Stomach smooth muscle (tissue), 2 donors: ENCODE measurements around the gene ANXA10.

ENCODE experiments used
- H3K27ac ChIP-seq: one replicate; pipeline ENCODE4 v1.7.0; 2013; ENCODE audit warnings: mild to moderate bottlenecking, low read length, inconsistent platforms
- H3K27me3 ChIP-seq, 2 donors: one replicate each; pipeline ENCODE4 v1.7.0; 2013; ENCODE audit warnings: low read length in 2 of 2; ENCODE audit not compliant: insufficient read depth in 2 of 2, control insufficient read depth in 1 of 2
- H3K36me3 ChIP-seq, 2 donors: one replicate each; pipeline ENCODE4 v1.7.0; 2013; ENCODE audit warnings: low read length in 2 of 2; ENCODE audit not compliant: control insufficient read depth in 2 of 2, insufficient read depth in 2 of 2
- H3K4me1 ChIP-seq: one replicate; pipeline ENCODE4 v1.7.0; 2013; ENCODE audit warnings: low read length; ENCODE audit not compliant: control insufficient read depth, insufficient read depth
- H3K4me3 ChIP-seq, 2 donors: one replicate each; pipeline ENCODE4 v1.7.0; 2013; ENCODE audit warnings: low read length in 2 of 2
- H3K9ac ChIP-seq, 2 donors: one replicate each; pipeline ENCODE4 v1.7.0; 2013; ENCODE audit warnings: low read length in 2 of 2, mild to moderate bottlenecking in 1 of 2
- H3K9me3 ChIP-seq, 2 donors: one replicate each; pipeline ENCODE4 v1.7.0; 2013; ENCODE audit warnings: low read length in 2 of 2; ENCODE audit not compliant: control insufficient read depth in 2 of 2
- donor health status: healthy.
- donor health status: Pancreatic carcinoma.

Gene ANXA10

GRCh38 chr4:168154546-168155277 is 62.4 kb downstream of the ANXA10 start:
- no peak overlapping the region for H3K4me3 ChIP-seq
- no peak overlapping the region for H3K27ac ChIP-seq
- H3K4me1 ChIP-seq = no peaks in the 10 kb centered on the region
- no peaks in the 10 kb centered on the region for H3K27me3 ChIP-seq
- H3K9me3 ChIP-seq = no peaks in the 10 kb centered on the region
- no peak overlapping the region for H3K9ac ChIP-seq
- no peaks in the 10 kb centered on the region for H3K36me3 ChIP-seq

GRCh38 chr4:168162604-168163003 is 70.3 kb downstream of the ANXA10 start:
- H3K9ac ChIP-seq = no peak overlapping the region
- peaks cover 0 to 4% of the 10 kb centered on the region in 2 donors for H3K9me3 ChIP-seq
- no peaks in the 10 kb centered on the region for H3K4me1 ChIP-seq
- no peak overlapping the region for H3K4me3 ChIP-seq
- H3K36me3 ChIP-seq = no peaks in the 10 kb centered on the region
- no peak overlapping the region for H3K27ac ChIP-seq
- no peaks in the 10 kb centered on the region for H3K27me3 ChIP-seq

- no peak overlapping the region for H3K27ac ChIP-seq
- no peaks in the 10 kb centered on the region for H3K27me3 ChIP-seq
- peaks cover 0 to 4% of the 10 kb centered on the region in 2 donors for H3K9me3 ChIP-seq
- H3K36me3 ChIP-seq = no peaks in the 10 kb centered on the region
- no peak overlapping the region for H3K4me3 ChIP-seq
- H3K9ac ChIP-seq = no peak overlapping the region
- no peaks in the 10 kb centered on the region for H3K4me1 ChIP-seq
Observed at GRCh38 chr4:168163106-168163505, 70.8 kb downstream of the ANXA10 start.

GRCh38 chr4:168164045-168164444 is 71.7 kb downstream of the ANXA10 start:
- H3K27me3 ChIP-seq = no peaks in the 10 kb centered on the region
- H3K4me1 ChIP-seq = no peaks in the 10 kb centered on the region
- no peaks in the 10 kb centered on the region for H3K36me3 ChIP-seq
- no peak overlapping the region for H3K4me3 ChIP-seq
- peaks cover 0 to 4% of the 10 kb centered on the region in 2 donors for H3K9me3 ChIP-seq
- no peak overlapping the region for H3K27ac ChIP-seq
- no peak overlapping the region for H3K9ac ChIP-seq

GRCh38 chr4:168164915-168165548 is 72.7 kb downstream of the ANXA10 start:
- H3K4me3 ChIP-seq = no peak overlapping the region
- no peaks in the 10 kb centered on the region for H3K4me1 ChIP-seq
- H3K9ac ChIP-seq = no peak overlapping the region

GRCh38 chr4:168167714-168168284 is 75.5 kb downstream of the ANXA10 start:
- no peak overlapping the region for H3K27ac ChIP-seq
- no peak overlapping the region for H3K9ac ChIP-seq
- no peaks in the 10 kb centered on the region for H3K9me3 ChIP-seq
- H3K4me3 ChIP-seq = no peak overlapping the region
- H3K27me3 ChIP-seq = no peaks in the 10 kb centered on the region
- H3K4me1 ChIP-seq = no peaks in the 10 kb centered on the region
- H3K36me3 ChIP-seq = no peaks in the 10 kb centered on the region

More at GRCh38 chr4:168164915-168165548, 72.7 kb downstream of the ANXA10 start:
- Histone ChIP-seq H3K27me3 (no peaks in the 10 kb centered on the region), H3K27ac (no peak overlapping the region), H3K9me3 (peaks cover 0 to 2% of the 10 kb centered on the region in 2 donors), H3K36me3 (no peaks in the 10 kb centered on the region)

- Histone ChIP-seq H3K4me3 (no peak overlapping the region), H3K9me3 (no peaks in the 10 kb centered on the region), H3K27me3 (no peaks in the 10 kb centered on the region), H3K36me3 (no peaks in the 10 kb centered on the region), H3K27ac (no peak overlapping the region), H3K4me1 (no peaks in the 10 kb centered on the region), H3K9ac (no peak overlapping the region)
Observed at GRCh38 chr4:168174308-168174707, 82.0 kb downstream of the ANXA10 start.

GRCh38 chr4:168177546-168178149 is 85.3 kb downstream of the ANXA10 start:
- no peak overlapping the region for H3K9ac ChIP-seq
- H3K4me3 ChIP-seq = no peak overlapping the region
- H3K27ac ChIP-seq = no peak overlapping the region
- H3K9me3 ChIP-seq = no peaks in the 10 kb centered on the region
- no peaks in the 10 kb centered on the region for H3K36me3 ChIP-seq
- H3K27me3 ChIP-seq = no peaks in the 10 kb centered on the region
- no peaks in the 10 kb centered on the region for H3K4me1 ChIP-seq

- Histone ChIP-seq H3K4me1 (no peaks in the 10 kb centered on the region), H3K9ac (no peak overlapping the region), H3K9me3 (no peaks in the 10 kb centered on the region), H3K27ac (no peak overlapping the region), H3K27me3 (no peaks in the 10 kb centered on the region), H3K4me3 (no peak overlapping the region), H3K36me3 (no peaks in the 10 kb centered on the region)
Observed at GRCh38 chr4:168183717-168184571, 91.6 kb downstream of the ANXA10 start.

- H3K36me3 ChIP-seq = no peaks in the 10 kb centered on the region
- no peaks in the 10 kb centered on the region for H3K4me1 ChIP-seq
- no peak overlapping the region for H3K27ac ChIP-seq
- H3K9ac ChIP-seq = no peak overlapping the region
- no peaks in the 10 kb centered on the region for H3K27me3 ChIP-seq
- H3K9me3 ChIP-seq = no peaks in the 10 kb centered on the region
- H3K4me3 ChIP-seq = no peak overlapping the region
Observed at GRCh38 chr4:168188754-168189153, 96.4 kb downstream of the ANXA10 start.
